Measurements from ENCODE around the gene MYO5A.

DNA sequence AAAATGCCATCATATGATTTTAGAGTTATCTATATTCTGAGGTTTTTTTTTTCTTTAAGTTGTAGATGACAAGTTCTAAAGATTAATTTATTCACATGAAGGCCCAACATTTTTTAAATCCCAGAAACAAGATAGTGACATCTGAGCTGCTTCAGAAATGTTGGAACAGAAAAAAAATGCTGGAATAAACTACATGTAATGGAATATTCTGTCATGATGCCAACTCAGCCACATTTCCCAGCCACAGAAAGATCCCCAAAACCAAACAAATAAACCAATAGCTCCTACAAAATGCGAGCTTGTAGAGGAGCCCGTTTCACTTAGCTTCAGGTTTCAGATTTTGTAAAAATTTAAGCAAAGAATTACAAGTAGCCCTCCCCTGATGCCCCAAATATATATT, 122.1 kb downstream of the MYO5A start:
- TF ChIP-seq, protein P1, sequence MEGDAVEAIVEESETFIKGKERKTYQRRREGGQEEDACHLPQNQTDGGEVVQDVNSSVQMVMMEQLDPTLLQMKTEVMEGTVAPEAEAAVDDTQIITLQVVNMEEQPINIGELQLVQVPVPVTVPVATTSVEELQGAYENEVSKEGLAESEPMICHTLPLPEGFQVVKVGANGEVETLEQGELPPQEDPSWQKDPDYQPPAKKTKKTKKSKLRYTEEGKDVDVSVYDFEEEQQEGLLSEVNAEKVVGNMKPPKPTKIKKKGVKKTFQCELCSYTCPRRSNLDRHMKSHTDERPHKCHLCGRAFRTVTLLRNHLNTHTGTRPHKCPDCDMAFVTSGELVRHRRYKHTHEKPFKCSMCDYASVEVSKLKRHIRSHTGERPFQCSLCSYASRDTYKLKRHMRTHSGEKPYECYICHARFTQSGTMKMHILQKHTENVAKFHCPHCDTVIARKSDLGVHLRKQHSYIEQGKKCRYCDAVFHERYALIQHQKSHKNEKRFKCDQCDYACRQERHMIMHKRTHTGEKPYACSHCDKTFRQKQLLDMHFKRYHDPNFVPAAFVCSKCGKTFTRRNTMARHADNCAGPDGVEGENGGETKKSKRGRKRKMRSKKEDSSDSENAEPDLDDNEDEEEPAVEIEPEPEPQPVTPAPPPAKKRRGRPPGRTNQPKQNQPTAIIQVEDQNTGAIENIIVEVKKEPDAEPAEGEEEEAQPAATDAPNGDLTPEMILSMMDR (IDR thresholded peaks at IDR 0.05), result no peak
- TF ChIP-seq POLR2A (IDR thresholded peaks at IDR 0.05), result no peak
